Glutamatergic neuron (in vitro differentiated cells): Measurements from ENCODE around the gene SAA1. TPM values are rescaled to one million over a fixed set of nuclear protein-coding genes. Genes with fewer than 3 reads are reported as not detected.

ENCODE experiments used
- DNase-seq: peaks from one replicate; pipeline ENCODE4 v3.0.0; 2022
- H3K27ac Mint-ChIP-seq: one replicate; pipeline ENCODE4 v1.8.0; 2020; ENCODE audit warnings: mild to moderate bottlenecking, mixed read lengths, inconsistent platforms; ENCODE audit not compliant: unreplicated experiment
- H3K27me3 Mint-ChIP-seq: one replicate; pipeline ENCODE4 v1.8.0; 2020; ENCODE audit warnings: mild to moderate bottlenecking, moderate library complexity, mixed read lengths, inconsistent platforms; ENCODE audit not compliant: unreplicated experiment
- H3K36me3 Mint-ChIP-seq: one replicate; pipeline ENCODE4 v1.8.0; 2020; ENCODE audit warnings: mild to moderate bottlenecking, mixed read lengths, inconsistent platforms; ENCODE audit not compliant: unreplicated experiment
- H3K4me1 Mint-ChIP-seq: one replicate; pipeline ENCODE4 v1.8.0; 2020; ENCODE audit warnings: mild to moderate bottlenecking, low read depth, mixed read lengths, inconsistent platforms; ENCODE audit not compliant: unreplicated experiment
- H3K4me3 Mint-ChIP-seq: one replicate; pipeline ENCODE4 v1.8.0; 2020; ENCODE audit warnings: mild to moderate bottlenecking, mixed read lengths, inconsistent platforms; ENCODE audit not compliant: unreplicated experiment
- H3K9me3 Mint-ChIP-seq: one replicate; pipeline ENCODE4 v1.8.0; 2020; ENCODE audit warnings: mild to moderate bottlenecking, moderate library complexity, mixed read lengths, inconsistent platforms; ENCODE audit not compliant: unreplicated experiment
- CTCF ChIP-seq: fragments of 200-600 bp; sonication (generic); IDR thresholded peaks from one replicate; pipeline ENCODE4 v1.5.0; 2021; ENCODE audit not compliant: partially characterized antibody, unreplicated experiment
- long read RNA-seq: library from polyadenylated mRNA; unstranded; transcript quantifications from one replicate; pipeline ENCODE4 v2.0.0, GENCODE V29; 2020; ENCODE audit not compliant: unreplicated experiment
- total RNA-seq: library from RNA; stranded (reverse); fragmentation: NEBNext Ultra II Directional; extraction: Animal tissue kit (Norgen Biotek cat#: 25700); gene quantifications from one replicate; pipeline ENCODE4 v1.2.1, GENCODE V29; 2021; ENCODE audit not compliant: unreplicated experiment

SAA1 gene
- not detected for total RNA-seq
- long read RNA-seq, result 0 reads

DNA sequence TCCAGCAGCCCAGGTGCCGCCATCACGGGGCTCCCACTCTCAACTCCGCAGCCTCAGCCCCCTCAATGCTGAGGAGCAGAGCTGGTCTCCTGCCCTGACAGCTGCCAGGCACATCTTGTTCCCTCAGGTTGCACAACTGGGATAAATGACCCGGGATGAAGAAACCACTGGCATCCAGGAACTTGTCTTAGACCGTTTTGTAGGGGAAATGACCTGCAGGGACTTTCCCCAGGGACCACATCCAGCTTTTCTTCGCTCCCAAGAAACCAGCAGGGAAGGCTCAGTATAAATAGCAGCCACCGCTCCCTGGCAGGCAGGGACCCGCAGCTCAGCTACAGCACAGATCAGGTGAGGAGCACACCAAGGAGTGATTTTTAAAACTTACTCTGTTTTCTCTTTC is at the start of gene SAA1:
TSS of gene SAA1 (plus strand) at position 316 of the 400 bp plus-strand sequence. CDS start 624 bp downstream, outside the sequence.
- Mint-ChIP-seq H3K4me1 (no peaks in the 10 kb centered on the region), H3K27ac (no peak within 1 kb of the TSS)

DNA sequence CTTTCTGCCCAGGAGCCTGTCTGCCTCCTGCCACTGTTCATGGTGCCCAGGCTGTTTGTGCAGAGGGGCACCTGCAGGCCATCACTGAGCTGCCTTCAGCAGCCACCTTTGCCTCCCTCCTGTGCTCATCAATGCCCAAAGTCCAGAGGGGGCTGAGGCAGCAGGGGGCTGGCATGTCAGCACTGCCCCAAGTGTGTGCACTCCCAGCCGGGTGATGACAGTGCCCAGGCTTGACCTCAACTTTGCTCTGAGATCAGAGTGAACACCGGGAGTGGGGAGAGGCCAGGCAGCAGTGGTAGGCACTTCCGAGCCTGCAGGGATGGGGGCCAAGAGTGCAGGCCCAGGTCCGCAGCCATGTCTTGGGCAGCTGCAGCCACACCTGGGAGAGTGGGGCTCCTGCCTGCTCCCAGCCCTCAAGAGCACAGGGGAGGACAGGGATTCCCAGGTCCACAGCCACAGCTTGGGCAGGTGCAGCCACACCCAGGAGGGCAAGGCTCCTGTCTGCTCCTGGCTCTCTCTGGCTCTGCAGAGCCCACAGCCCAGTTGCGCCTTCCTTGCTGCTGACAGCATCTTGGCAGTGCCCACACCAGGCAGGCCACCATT is 44.7 kb upstream of the SAA1 start:
- Mint-ChIP-seq H3K4me3 (no peak overlapping the region), H3K27ac (no peak overlapping the region), H3K36me3 (peaks cover 4% of the 10 kb centered on the region), H3K4me1 (no peaks in the 10 kb centered on the region), H3K9me3 (peaks cover 7% of the 10 kb centered on the region), H3K27me3 (peaks cover 2% of the 10 kb centered on the region)
- DNase-seq, result no peak
- TF ChIP-seq CTCF, result no peak

More for the DNA sequence above, at the start of gene SAA1:
- TF ChIP-seq CTCF, result no peak
- H3K27me3 Mint-ChIP-seq, result no peaks in the 10 kb centered on the region
- H3K4me3 Mint-ChIP-seq, result no peak within 1 kb of the TSS
- H3K9me3 Mint-ChIP-seq, result no peaks in the 10 kb centered on the region
- H3K36me3 Mint-ChIP-seq, result no peaks in the 10 kb centered on the region
- DNase-seq, result no peak

- Mint-ChIP-seq H3K36me3 (peaks cover 4% of the 10 kb centered on the region), H3K4me3 (no peak overlapping the region), H3K27ac (no peak overlapping the region), H3K4me1 (no peaks in the 10 kb centered on the region), H3K27me3 (peaks cover 2% of the 10 kb centered on the region), H3K9me3 (peaks cover 7% of the 10 kb centered on the region)
- no peak for DNase-seq
- TF ChIP-seq CTCF, result no peak
These were observed 43.1 kb upstream of the SAA1 start for GRCh38 chr11:18222814-18223421.

DNA sequence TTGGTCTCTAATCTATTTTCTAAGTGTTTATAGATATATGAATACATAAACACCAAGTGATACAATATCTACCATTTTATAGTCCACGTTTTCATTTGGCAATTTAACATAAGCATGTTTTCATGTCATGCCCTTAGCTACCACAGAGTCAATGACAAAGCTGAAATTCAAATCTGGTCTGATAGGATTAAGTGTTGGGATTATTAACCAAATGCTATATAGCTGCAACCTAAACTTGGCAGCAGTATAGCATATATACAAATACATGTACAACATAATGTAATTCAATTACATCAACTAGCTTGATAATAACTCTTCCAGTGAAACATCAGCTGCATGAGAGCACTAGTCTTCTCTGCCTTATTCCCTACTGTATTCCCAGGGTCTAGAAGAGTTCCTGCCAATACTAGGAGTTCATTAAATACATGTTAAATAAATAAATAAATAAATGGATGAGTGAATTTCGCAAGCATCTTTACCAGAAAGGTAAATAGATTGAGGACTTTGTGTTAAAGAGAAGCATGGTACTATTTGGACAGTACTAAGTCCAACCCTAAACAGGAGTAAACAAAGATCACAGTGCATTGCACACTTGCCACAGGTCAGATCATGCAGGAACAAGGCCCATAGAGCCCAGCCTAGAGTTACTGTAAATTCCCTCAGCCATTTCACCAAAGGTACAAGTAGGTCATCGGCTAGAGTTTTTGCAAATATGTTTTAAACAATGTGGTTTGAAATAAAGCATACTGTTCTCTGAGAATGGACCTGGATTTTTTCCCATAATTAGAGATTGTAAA is 42.3 kb upstream of the SAA1 start:
- Mint-ChIP-seq H3K9me3 (peaks cover 7% of the 10 kb centered on the region), H3K4me1 (no peaks in the 10 kb centered on the region), H3K36me3 (peaks cover 4% of the 10 kb centered on the region), H3K4me3 (no peak overlapping the region), H3K27me3 (peaks cover 2% of the 10 kb centered on the region), H3K27ac (no peak overlapping the region)
- DNase-seq, result no peak
- no peak for TF ChIP-seq CTCF
